ENCODE results near the gene ISY1. TPM values are rescaled to one million over a fixed set of nuclear protein-coding genes. Genes with fewer than 3 reads are reported as not detected.
"Not testable (repeated sequence)": the region's sequence is repeated elsewhere in the genome, so short reads cannot be mapped to it uniquely, and the experiment has no call there.

Gene ISY1
- total RNA-seq, 2 experiments from 2014 or later, result 66.7 to 68.5 TPM

- CTCF ChIA-PET, result no interaction called here
- peaks cover 81% of the 10 kb centered on the region for H3K36me3 Mint-ChIP-seq (ENCODE audit: low read depth)
- H3K27ac Mint-ChIP-seq, result peak overlapping the region; percentile 61
- POLR2A ChIA-PET, result interaction anchor here (0.7 to 1.1 kb wide), 2 partner anchors 10 to 65 kb away, joined by 3 to 5 read pairs; no protein-coding TSS in a partner anchor
- peaks cover 61% of the 10 kb centered on the region for H3K4me1 Mint-ChIP-seq (ENCODE audit: low read depth)
- H3K27me3 Mint-ChIP-seq, result no peaks in the 10 kb centered on the region
- no peak overlapping the region for H3K4me3 Mint-ChIP-seq
- H3K9me3 Mint-ChIP-seq, result no peaks in the 10 kb centered on the region
- intact Hi-C loops (cut with micrococcal nuclease), result no loop called here
- ATAC-seq (no peak), DNase-seq (no peak)
- no peak for TF ChIP-seq CTCF (IDR thresholded peaks at IDR 0.05)
Measured at GRCh38 chr3:129173725-129174124, 12.9 kb upstream of the ISY1 start.

- no peak for TF ChIP-seq CTCF (IDR thresholded peaks at IDR 0.05)
- intact Hi-C loops (cut with micrococcal nuclease), result no loop called here
- POLR2A ChIA-PET, result interaction anchor here (1.7 to 4.6 kb wide), 2 partner anchors 9 to 11 kb away, joined by 8 to 44 read pairs; partner anchors contain the start of gene CNBP
- no peak for DNase-seq
- no peaks in the 10 kb centered on the region for H3K9me3 Mint-ChIP-seq
- no peaks in the 10 kb centered on the region for H3K27me3 Mint-ChIP-seq
- H3K36me3 Mint-ChIP-seq (ENCODE audit: low read depth), result peaks cover 77% of the 10 kb centered on the region
- no peak overlapping the region for H3K4me3 Mint-ChIP-seq
- peak overlapping the region; percentile 61 for H3K27ac Mint-ChIP-seq
- CTCF ChIA-PET, result interaction anchor here (1.2 to 3.9 kb wide), 2 partner anchors 11 to 72 kb away, joined by 5 to 23 read pairs; no protein-coding TSS in a partner anchor
- peaks cover 56% of the 10 kb centered on the region for H3K4me1 Mint-ChIP-seq (ENCODE audit: low read depth)
- no peak for ATAC-seq
Measured at GRCh38 chr3:129173206-129173605, 12.3 kb upstream of the ISY1 start.

GRCh38 chr3:129166579-129167332, 5.9 kb upstream of the ISY1 start:
- H3K4me1 Mint-ChIP-seq (ENCODE audit: low read depth), result peaks cover 26% of the 10 kb centered on the region
- H3K4me3 Mint-ChIP-seq, result no peak overlapping the region
- H3K27me3 Mint-ChIP-seq, result no peaks in the 10 kb centered on the region
- ChIA-PET CTCF (interaction anchor here (1.3 to 3.0 kb wide), 3 partner anchors 79 to 196 kb away, joined by 3 to 10 read pairs (median 6); no protein-coding TSS in a partner anchor), POLR2A (interaction anchor here (0.7 to 2.7 kb wide), 4 partner anchors 9 to 45 kb away, joined by 3 to 19 read pairs (median 4); partner anchors contain the start of genes CNBP and RAB43)
- ATAC-seq (no peak), DNase-seq (no peak)
- intact Hi-C loops (cut with micrococcal nuclease), result no loop called here
- peaks cover 50% of the 10 kb centered on the region for H3K36me3 Mint-ChIP-seq (ENCODE audit: low read depth)
- H3K9me3 Mint-ChIP-seq, result no peaks in the 10 kb centered on the region
- peak overlapping the region; percentile 30 for H3K27ac Mint-ChIP-seq
- TF ChIP-seq CTCF (IDR thresholded peaks at IDR 0.05), result no peak

GRCh38 chr3:129165594-129165993, 4.7 kb upstream of the ISY1 start:
- H3K27ac Mint-ChIP-seq; H3K27me3 Mint-ChIP-seq; ATAC-seq; DNase-seq; H3K4me3 Mint-ChIP-seq; intact Hi-C loops (cut with micrococcal nuclease); H3K9me3 Mint-ChIP-seq: not testable (repeated sequence)
- CTCF ChIA-PET, result interaction anchor here (1.6 to 3.0 kb wide), 2 partner anchors 112 to 195 kb away, joined by 6 to 10 read pairs; no protein-coding TSS in a partner anchor
- peaks cover 41% of the 10 kb centered on the region for H3K36me3 Mint-ChIP-seq (ENCODE audit: low read depth)
- POLR2A ChIA-PET, result interaction anchor here (1.0 to 2.7 kb wide), 2 partner anchors 13 to 17 kb away, joined by 3 to 19 read pairs; partner anchors contain the start of gene CNBP
- H3K4me1 Mint-ChIP-seq (ENCODE audit: low read depth), result peaks cover 18% of the 10 kb centered on the region

- CTCF ChIA-PET, result interaction anchor here (0.9 to 3.9 kb wide), 2 partner anchors 79 to 193 kb away, joined by 3 to 31 read pairs; no protein-coding TSS in a partner anchor
- H3K9me3 Mint-ChIP-seq, result no peaks in the 10 kb centered on the region
- TF ChIP-seq CTCF (IDR thresholded peaks at IDR 0.05), result no peak
- peak overlapping the region; percentile 55 for H3K27ac Mint-ChIP-seq
- H3K27me3 Mint-ChIP-seq, result no peaks in the 10 kb centered on the region
- no peak for ATAC-seq
- no peak for DNase-seq
- peaks cover 36% of the 10 kb centered on the region for H3K36me3 Mint-ChIP-seq (ENCODE audit: low read depth)
- POLR2A ChIA-PET, result interaction anchor here (2.7 to 3.2 kb wide), 2 partner anchors 12 to 18 kb away, joined by 8 to 19 read pairs; partner anchors contain the start of gene CNBP
- H3K4me1 Mint-ChIP-seq (ENCODE audit: low read depth), result peaks cover 19% of the 10 kb centered on the region
- intact Hi-C loops (cut with micrococcal nuclease), result no loop called here
- no peak overlapping the region for H3K4me3 Mint-ChIP-seq
Measured at GRCh38 chr3:129164500-129164899, 3.6 kb upstream of the ISY1 start.

Data from activated CD8-positive, alpha-beta T cell treated with anti-CD3 and anti-CD28 coated beads for 36 hours (primary cell).